A549 (cell line): Measurements from ENCODE around the gene CGRRF1.

Experiments
- EP300 ChIP-seq, 2 experiments: fragments of >200 bp; sonication (Bioruptor Twin); formaldehyde crosslinking; IDR thresholded peaks; 2 replicates in 1 of 2; 3 replicates in 1 of 2; pipeline ENCODE4 v1.6.1; 2016 to 2017
- PBX3 ChIP-seq: IDR thresholded peaks from 2 replicates; pipeline ENCODE4 v1.6.1; 2012
- POLR2A ChIP-seq: IDR thresholded peaks from 2 replicates; pipeline ENCODE4 v1.6.1; 2012; ENCODE audit warnings: mild to moderate bottlenecking, low read length
- RFX5 ChIP-seq: fragments of 450-650 bp; IDR thresholded peaks from 2 replicates; pipeline ENCODE4 v1.7.1; 2014; ENCODE audit warnings: antibody characterized with exemption, mild to moderate bottlenecking, moderate library complexity
- ZFP36 ChIP-seq: fragments of 450-650 bp; IDR thresholded peaks from 2 replicates; pipeline ENCODE4 v1.6.1; 2014; ENCODE audit warnings: borderline replicate concordance; ENCODE audit not compliant: partially characterized antibody
- TF ChIP-seq, protein P1 (sequence below): fragments of >200 bp; sonication (Bioruptor Twin); formaldehyde crosslinking; IDR thresholded peaks from 3 replicates; pipeline ENCODE4 v1.5.1; 2016

- TF ChIP-seq, protein P1, sequence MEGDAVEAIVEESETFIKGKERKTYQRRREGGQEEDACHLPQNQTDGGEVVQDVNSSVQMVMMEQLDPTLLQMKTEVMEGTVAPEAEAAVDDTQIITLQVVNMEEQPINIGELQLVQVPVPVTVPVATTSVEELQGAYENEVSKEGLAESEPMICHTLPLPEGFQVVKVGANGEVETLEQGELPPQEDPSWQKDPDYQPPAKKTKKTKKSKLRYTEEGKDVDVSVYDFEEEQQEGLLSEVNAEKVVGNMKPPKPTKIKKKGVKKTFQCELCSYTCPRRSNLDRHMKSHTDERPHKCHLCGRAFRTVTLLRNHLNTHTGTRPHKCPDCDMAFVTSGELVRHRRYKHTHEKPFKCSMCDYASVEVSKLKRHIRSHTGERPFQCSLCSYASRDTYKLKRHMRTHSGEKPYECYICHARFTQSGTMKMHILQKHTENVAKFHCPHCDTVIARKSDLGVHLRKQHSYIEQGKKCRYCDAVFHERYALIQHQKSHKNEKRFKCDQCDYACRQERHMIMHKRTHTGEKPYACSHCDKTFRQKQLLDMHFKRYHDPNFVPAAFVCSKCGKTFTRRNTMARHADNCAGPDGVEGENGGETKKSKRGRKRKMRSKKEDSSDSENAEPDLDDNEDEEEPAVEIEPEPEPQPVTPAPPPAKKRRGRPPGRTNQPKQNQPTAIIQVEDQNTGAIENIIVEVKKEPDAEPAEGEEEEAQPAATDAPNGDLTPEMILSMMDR, result no peak
- no peak for TF ChIP-seq PBX3
- no peak for TF ChIP-seq POLR2A
- TF ChIP-seq RFX5, result no peak
- TF ChIP-seq ZFP36, result no peak
- no peak for TF ChIP-seq EP300 (IDR thresholded peaks at IDR 0.05)
Measured at GRCh38 chr14:54548491-54548890, 38.8 kb downstream of the CGRRF1 start.
